Left ventricle myocardium superior (tissue), 1 donor: ENCODE results near the gene BMP3. TPM values are rescaled to one million over a fixed set of nuclear protein-coding genes. Genes with fewer than 3 reads are reported as not detected.
A peak's percentile ranks its signal among the peaks of the same experiment; 100 is the strongest.

Experiments
- ATAC-seq: fragments of 200-7000 bp; cut with Tn5 transposase; one replicate; pipeline ENCODE4 v1.9.1; 2020; ENCODE audit warnings: mild to moderate bottlenecking, moderate library complexity
- DNase-seq: peaks from one replicate; pipeline ENCODE4 v3.0.0-alpha.2; 2020
- intact Hi-C: fragments of 100-400 bp; cut with micrococcal nuclease; formaldehyde crosslinking; loops from one replicate; pipeline ENCODE4 v1.11.0; 2022
- total RNA-seq: library from RNA; stranded (reverse); fragmentation: NEBNext Ultra II Directional; extraction: Animal tissue kit (Norgen Biotek cat#: 25700); gene quantifications from one replicate; pipeline ENCODE4 v1.2.1, GENCODE V29; 2021
- donor health status: DM: no; HTN: yes; CAD: no; lungs with severe emphysema.

The BMP3 gene
- total RNA-seq, 1 donor from 2014 or later: not detected

DNA sequence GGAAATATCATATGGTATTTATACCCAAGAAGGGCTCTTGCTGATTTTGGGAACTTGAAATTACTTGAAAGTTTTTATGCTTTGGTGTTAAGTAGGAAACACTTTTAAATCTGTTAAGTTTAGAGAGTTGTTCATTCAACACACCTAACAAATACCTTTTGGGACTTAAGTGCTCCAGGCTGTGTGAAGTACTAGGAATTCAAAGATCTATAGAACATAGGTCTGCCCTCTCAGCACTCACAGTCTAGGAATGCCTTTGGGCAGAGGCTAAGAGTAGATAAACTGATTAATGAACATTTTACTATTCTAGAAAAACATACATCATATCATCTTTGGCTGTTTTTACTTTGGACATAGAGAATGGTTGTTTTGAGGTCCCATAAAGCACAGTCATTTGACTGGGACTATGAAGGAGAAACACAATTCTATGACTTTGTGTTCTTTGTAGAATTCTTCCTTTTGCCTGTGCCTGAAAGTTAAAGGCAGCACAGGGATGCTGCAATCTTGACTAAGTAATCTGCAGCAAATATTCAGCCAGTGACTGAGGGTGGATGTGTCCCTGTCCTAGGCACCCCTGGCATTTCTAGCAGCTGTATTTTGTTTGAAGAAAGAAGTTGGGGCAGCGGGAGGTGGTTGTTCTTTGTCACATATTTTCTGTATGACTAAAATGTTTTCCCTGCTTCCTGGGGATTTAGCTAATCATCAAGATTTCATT is 8.3 kb downstream of the BMP3 start:
- intact Hi-C loops: no loop called here
- ATAC-seq (no peak), DNase-seq (no peak)

GRCh38 chr4:81039351-81039972 is 9.0 kb downstream of the BMP3 start:
- DNase-seq (no peak), ATAC-seq (no peak)
- intact Hi-C loops: no loop called here

DNA sequence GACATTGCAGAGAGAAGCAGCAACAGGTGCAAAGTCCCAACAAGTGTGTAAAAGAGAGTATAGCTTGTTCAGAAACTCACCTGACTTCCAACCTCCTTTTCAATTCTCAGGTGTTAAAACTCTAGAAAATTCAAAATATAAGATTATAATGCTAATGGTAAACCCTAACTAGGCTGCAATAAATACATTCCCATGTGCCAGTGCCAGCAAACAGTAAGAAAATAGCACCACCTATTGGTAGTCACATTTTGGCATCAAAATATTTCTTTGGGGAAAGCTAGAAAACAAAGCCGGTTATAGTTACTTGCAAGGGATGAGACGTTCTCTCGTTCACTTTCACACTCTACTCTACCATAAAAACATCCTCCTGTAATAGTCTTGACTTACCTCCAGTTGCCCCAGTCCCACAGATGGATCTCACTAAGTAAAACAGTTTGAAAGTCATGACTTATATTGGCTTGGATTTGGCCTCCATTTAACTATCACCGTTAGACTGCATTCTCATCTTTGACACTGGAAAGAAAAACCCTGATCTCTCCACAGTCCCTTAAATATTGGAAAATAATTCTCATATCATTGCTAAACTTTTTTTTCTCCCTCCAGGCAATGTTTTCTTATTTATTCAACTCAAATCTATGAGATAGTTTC is 9.6 kb downstream of the BMP3 start:
- intact Hi-C loops: no loop called here
- ATAC-seq (no peak), DNase-seq (no peak)

- no peak for ATAC-seq
- intact Hi-C loops: no loop called here
Measured at GRCh38 chr4:81042578-81043365, 12.3 kb downstream of the BMP3 start.

GRCh38 chr4:81049330-81049729 is 18.8 kb downstream of the BMP3 start:
- intact Hi-C loops: no loop called here
- DNase-seq: no peak
- ATAC-seq: peak; percentile 84

More at GRCh38 chr4:81042578-81043365, 12.3 kb downstream of the BMP3 start:
- no peak for DNase-seq

DNA sequence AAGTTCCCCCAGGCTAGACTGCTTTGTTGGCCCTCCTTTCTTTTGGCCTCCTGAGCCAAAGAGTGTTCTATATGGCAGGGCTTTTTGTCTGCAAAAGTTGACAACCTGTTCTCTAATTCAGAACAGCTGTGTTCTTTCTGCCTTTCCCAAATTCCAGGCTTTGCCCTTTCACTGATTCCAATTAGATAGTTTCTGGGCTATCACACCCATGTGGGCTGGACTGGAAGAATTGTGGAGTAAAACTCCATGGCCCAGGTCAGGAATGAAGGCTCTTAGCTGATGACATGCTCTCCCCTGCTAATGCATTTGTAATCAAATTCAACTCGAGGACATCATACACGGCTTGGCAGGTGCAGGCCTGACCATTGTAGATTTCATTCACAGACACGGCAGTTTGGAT is 19.4 kb downstream of the BMP3 start:
- no peak for DNase-seq
- ATAC-seq: no peak
- intact Hi-C loops: loop anchor here (10.0 kb wide), 1 partner anchor 685 kb away; no protein-coding TSS in a partner anchor

GRCh38 chr4:81052119-81053068 is 21.9 kb downstream of the BMP3 start:
- ATAC-seq (peak; percentile 55), DNase-seq (peak; percentile 50)
- intact Hi-C loops: loop anchor here (10.0 kb wide), 1 partner anchor 688 kb away; no protein-coding TSS in a partner anchor

GRCh38 chr4:81058621-81059020 is 28.1 kb downstream of the BMP3 start:
- DNase-seq: no peak
- intact Hi-C loops: loop anchor here (10.0 kb wide), 1 partner anchor 694 kb away; no protein-coding TSS in a partner anchor
- no peak for ATAC-seq

DNA sequence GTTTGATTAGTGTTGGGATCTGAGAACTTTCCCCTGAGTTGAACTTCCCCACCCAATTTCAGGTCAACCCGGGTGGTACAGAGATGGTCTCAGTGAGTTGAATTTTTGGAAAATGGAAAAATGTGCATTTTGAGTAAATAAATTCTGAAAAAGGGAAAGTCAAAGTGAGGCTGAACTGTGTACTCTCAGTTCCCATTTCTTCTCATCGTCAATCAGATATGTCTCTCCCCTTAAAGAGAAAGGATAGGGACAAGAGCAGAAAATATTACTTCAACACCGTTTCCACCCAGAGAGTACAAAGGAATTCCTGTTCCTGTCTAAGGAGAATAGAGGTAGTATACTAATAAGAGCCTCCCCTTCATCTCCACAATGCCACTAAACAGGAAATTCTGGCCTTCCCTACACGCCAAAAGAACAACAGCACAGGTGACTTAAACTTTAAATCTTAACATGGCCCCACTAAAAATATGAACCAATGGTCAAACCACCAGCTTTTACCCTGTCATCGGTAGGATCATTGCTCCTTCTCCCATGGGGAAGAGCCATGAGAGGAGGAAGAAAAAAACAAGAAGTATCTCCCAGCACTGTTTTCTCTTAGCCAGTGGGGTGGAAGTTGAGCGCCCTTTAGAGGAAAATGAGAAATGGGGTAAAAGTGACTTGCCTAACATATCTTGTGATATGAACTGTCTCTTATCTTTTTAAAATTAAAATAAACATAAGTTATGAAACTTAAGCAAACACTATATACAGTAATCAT is 30.3 kb downstream of the BMP3 start:
- intact Hi-C loops: no loop called here
- ATAC-seq (no peak), DNase-seq (no peak)

GRCh38 chr4:81061344-81061730 is 30.8 kb downstream of the BMP3 start:
- no peak for ATAC-seq
- intact Hi-C loops: no loop called here
- DNase-seq: no peak

DNA sequence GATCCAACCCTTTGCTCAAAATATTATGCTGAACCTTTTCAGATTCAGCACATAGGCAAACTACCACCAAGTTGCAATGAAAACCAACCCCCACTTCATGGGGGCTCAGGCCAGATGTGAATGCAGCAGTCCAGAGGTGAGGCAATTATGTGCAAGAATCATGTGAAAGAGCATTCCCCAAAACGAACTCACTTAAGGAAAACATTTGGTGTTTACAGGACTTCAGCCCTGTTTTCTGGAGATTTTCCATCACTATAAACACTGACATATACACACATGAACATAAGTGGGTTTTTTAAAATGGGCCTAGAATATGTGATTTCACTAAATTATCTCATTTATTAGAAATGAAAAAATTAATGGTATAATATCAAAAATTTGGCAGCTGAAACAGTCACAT is 31.5 kb downstream of the BMP3 start:
- intact Hi-C loops: no loop called here
- no peak for DNase-seq
- no peak for ATAC-seq

DNA sequence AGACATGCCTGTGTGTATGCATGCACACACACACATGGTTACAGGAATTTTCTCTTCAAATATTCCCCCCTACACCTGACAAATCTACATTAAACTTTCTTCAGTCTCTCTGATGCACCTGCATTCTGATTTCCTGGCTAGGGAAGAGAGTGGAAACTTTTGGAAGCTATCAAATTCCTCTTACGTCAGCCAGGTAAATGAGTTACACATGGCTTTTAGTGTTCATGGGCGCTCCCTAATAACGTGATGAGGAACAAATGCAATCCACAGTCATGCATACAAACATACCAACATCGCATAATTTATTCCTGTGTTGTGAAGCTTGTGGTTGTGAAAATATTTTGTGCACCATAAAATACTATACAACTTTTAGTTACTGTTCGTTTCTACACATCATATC is 34.9 kb downstream of the BMP3 start:
- ATAC-seq (no peak), DNase-seq (no peak)
- intact Hi-C loops: no loop called here

DNA sequence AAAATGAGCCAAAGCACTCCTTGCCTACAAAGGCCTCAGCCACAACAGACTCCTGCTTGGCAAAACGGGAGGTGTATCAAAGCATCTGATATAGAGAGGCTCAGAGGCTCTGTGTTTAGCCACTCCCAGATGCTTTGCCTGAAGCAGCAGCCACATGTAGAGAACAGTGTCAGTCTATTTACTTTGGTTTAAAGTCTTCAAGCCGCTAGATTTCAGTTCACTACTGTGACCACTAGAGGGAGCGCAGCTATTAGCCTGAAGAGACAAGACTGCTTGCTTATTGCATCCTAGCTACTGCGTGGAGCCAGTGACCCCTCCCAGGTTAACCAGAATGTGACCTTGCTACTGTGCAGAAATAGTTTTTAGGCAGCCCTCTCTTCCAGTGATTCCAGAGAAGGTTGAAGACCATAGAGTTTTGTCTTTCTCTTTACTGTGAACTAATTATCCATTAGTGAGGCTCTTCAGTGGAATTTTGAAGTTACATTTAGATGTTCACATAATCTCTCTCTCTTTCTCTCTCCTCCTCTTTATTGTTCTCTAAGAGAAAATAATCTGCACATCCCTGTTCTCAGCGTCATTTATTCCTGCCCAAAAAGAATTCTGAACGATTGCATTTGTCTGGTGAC is 39.3 kb downstream of the BMP3 start:
- DNase-seq: no peak
- intact Hi-C loops: loop anchor here (2.0 kb wide), 1 partner anchor 281 kb away; no protein-coding TSS in a partner anchor
- peak; percentile 74 for ATAC-seq

- no peak for ATAC-seq
- intact Hi-C loops: no loop called here
Measured at GRCh38 chr4:81071013-81071412, 40.5 kb downstream of the BMP3 start.

GRCh38 chr4:81081156-81081555 is 50.6 kb downstream of the BMP3 start:
- no peak for DNase-seq
- no peak for ATAC-seq
- intact Hi-C loops: no loop called here

More at GRCh38 chr4:81071013-81071412, 40.5 kb downstream of the BMP3 start:
- no peak for DNase-seq

DNA sequence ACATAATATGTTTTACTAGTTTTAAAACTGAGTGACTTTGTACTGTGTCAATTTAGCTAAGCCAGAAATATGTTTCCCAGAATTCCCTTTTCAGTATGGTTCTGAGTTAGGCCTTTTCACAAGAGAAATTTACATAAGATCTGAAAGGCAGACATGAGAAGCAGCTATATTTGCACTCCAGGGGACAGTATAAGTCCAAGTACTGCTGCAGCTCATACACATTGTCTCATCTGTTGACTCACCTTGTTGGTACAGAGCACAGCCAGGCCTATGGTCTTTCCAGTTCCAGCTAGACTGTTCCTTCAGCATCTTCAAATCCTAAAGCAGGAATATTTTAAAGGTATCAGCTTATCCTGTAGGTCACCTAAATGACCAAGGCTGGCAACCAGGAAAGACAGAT is 53.5 kb downstream of the BMP3 start:
- DNase-seq (no peak), ATAC-seq (no peak)
- intact Hi-C loops: no loop called here

- intact Hi-C loops: no loop called here
- ATAC-seq (no peak), DNase-seq (no peak)
Measured at GRCh38 chr4:81084634-81085033, 54.1 kb downstream of the BMP3 start.
